ENCODE data around the gene ZFP36L1.

The ZFP36L1 gene

DNA sequence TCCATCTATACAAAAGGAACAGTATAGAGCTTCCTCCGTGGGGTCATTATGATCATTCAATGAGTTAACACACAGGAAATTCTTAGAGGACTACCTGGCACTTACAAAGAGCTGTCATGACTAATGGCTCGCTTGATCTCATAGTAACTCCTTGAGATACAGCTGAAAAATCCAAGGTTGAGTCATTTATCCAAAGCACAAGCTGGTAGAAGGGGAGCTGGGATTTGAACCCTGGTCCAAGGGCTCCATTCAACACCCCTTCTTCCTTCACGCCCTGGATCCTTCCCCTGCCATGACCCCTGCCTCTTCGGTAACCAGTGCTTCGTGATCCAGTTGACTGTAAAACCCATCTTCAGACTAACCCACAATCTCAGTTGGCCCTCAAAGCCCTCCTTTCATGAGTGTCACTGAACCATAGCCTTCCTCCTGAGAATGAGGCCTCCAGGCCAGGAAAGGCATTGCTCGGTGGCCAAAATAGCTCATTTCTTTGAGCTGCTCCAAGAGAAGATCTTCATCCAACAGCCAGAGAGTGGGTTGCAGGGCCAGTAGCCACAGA, 7.8 kb downstream of the ZFP36L1 start:
- Histone ChIP-seq H3K9ac (ENCODE audit: low read length) (no peak overlapping the region), H3K9me2 (ENCODE audit: low read depth, low read length) (no peaks in the 10 kb centered on the region), H2AFZ (ENCODE audit: low read length) (no peak overlapping the region), H3K36me3 (ENCODE audit: insufficient read depth, low read length) (peaks cover 32% of the 10 kb centered on the region), H3K27ac (ENCODE audit: low read depth, low read length, poor library complexity, severe bottlenecking) (peak overlapping the region; percentile 52), H3F3A (ENCODE audit: insufficient read depth, low read length) (peaks cover 17% of the 10 kb centered on the region; the same call in 1 of the 2 replicates), H3K79me2 (ENCODE audit: insufficient read depth, low read length) (peaks cover under 1% of the 10 kb centered on the region; the same call in 1 of the 2 replicates), H3K27me3 (ENCODE audit: insufficient read depth, low read length) (no peaks in the 10 kb centered on the region), H3K4me2 (ENCODE audit: low read length) (no peak overlapping the region), H3K4me1 (ENCODE audit: insufficient read depth, low read length, severe bottlenecking) (peaks cover 48% of the 10 kb centered on the region), H3K4me3 (ENCODE audit: low read depth, low read length, poor library complexity, severe bottlenecking) (no peak overlapping the region), H3K9me3 (ENCODE audit: low read length) (no peaks in the 10 kb centered on the region), H4K20me1 (ENCODE audit: insufficient read depth, low read length) (no peaks in the 10 kb centered on the region)
- TF ChIP-seq EZH2 (IDR thresholded peaks at IDR 0.05; ENCODE audit: borderline replicate concordance, low read length) = no peak
- TF ChIP-seq, protein P1, sequence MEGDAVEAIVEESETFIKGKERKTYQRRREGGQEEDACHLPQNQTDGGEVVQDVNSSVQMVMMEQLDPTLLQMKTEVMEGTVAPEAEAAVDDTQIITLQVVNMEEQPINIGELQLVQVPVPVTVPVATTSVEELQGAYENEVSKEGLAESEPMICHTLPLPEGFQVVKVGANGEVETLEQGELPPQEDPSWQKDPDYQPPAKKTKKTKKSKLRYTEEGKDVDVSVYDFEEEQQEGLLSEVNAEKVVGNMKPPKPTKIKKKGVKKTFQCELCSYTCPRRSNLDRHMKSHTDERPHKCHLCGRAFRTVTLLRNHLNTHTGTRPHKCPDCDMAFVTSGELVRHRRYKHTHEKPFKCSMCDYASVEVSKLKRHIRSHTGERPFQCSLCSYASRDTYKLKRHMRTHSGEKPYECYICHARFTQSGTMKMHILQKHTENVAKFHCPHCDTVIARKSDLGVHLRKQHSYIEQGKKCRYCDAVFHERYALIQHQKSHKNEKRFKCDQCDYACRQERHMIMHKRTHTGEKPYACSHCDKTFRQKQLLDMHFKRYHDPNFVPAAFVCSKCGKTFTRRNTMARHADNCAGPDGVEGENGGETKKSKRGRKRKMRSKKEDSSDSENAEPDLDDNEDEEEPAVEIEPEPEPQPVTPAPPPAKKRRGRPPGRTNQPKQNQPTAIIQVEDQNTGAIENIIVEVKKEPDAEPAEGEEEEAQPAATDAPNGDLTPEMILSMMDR (IDR thresholded peaks at IDR 0.05; ENCODE audit: low read length) = no peak

DNA sequence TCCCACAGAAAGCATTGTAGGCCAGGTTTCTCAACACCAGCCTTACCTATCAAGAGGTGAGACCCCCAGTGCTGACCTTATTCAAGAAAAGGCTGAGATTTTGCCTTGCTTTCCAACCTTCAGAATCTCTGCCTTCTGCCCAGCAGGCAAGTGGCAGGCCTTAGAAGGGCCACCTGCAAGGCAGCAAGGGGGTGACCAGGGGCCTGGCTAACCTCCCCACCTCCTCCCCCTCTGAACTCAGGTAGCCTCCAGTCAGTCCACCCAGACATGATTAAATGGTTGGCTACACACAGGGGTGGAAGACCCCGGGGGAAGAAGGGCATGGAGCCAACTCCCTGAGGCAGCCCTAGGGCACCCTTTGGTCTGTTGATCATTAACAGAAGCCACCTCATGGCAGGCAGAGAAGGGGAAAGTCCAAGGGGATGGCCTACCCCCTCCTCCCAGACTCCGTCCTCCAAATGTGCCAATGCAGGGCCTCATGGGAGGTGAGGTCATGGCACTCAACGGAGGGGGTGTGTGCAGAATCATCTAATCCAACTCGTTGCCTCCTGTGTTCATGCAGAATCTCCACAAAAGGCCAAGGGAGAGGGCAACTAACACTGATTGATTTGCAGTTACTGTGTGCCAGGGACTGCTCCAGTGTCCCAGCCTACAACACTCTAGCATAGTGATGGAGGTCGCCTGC, 8.5 kb downstream of the ZFP36L1 start:
- Histone ChIP-seq H3K9ac (ENCODE audit: low read length) (no peak overlapping the region), H4K20me1 (ENCODE audit: insufficient read depth, low read length) (no peaks in the 10 kb centered on the region), H3K9me3 (ENCODE audit: low read length) (no peaks in the 10 kb centered on the region), H3K27ac (ENCODE audit: low read depth, low read length, poor library complexity, severe bottlenecking) (no peak overlapping the region), H3K4me3 (ENCODE audit: low read depth, low read length, poor library complexity, severe bottlenecking) (no peak overlapping the region), H3F3A (ENCODE audit: insufficient read depth, low read length) (peaks cover 17% of the 10 kb centered on the region; the same call in 1 of the 2 replicates), H3K4me2 (ENCODE audit: low read length) (no peak overlapping the region), H3K9me2 (ENCODE audit: low read depth, low read length) (no peaks in the 10 kb centered on the region), H3K36me3 (ENCODE audit: insufficient read depth, low read length) (peaks cover 25% of the 10 kb centered on the region), H3K79me2 (ENCODE audit: insufficient read depth, low read length) (no peaks in the 10 kb centered on the region), H2AFZ (ENCODE audit: low read length) (no peak overlapping the region), H3K27me3 (ENCODE audit: insufficient read depth, low read length) (no peaks in the 10 kb centered on the region), H3K4me1 (ENCODE audit: insufficient read depth, low read length, severe bottlenecking) (peaks cover 45% of the 10 kb centered on the region)
- TF ChIP-seq, protein P1 (IDR thresholded peaks at IDR 0.05; ENCODE audit: low read length) = no peak
- TF ChIP-seq EZH2 (IDR thresholded peaks at IDR 0.05; ENCODE audit: borderline replicate concordance, low read length) = no peak

DNA sequence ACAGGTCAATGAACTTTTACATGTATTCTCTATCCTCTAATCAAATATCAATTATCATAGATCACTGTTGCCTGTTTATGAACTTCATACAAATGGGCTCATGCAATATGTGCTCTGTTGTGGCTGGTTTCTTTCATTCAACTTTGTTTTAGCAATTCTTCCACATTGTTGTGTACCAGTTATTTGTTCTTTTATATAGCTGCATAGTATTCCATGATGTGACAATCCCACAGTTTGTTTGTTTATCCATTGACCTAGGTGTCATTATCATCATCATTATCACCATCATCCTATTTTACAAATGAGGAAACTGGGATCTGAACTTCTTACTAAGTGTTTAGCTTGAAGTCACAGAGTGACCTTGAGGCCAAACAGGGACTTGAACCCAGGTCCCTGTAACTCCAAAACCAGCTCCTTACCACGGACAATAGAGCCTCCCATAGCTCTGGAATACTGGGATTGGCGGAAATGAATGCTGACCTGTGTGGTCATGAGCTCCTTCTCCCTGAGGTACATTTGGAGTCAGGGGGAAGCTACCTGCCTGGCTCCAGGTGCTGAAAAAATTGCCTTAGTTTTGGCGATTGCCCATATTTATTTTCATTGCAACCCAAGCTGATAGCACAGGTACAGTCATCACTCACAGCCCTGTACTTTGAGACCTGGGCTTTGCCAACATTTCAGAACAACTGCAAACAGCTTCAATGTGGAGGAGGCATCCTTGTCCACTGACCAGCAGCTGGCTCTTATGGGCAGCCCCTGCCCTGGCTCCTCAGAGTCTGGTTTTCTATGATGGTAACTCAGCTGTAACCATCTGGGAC, 9.2 kb downstream of the ZFP36L1 start:
- Histone ChIP-seq H3K9me3 (ENCODE audit: low read length) (no peaks in the 10 kb centered on the region), H3K4me1 (ENCODE audit: insufficient read depth, low read length, severe bottlenecking) (peaks cover 38% of the 10 kb centered on the region), H3K9me2 (ENCODE audit: low read depth, low read length) (no peaks in the 10 kb centered on the region), H3K36me3 (ENCODE audit: insufficient read depth, low read length) (peaks cover 20% of the 10 kb centered on the region), H3K27ac (ENCODE audit: low read depth, low read length, poor library complexity, severe bottlenecking) (no peak overlapping the region), H2AFZ (ENCODE audit: low read length) (no peak overlapping the region), H3K4me3 (ENCODE audit: low read depth, low read length, poor library complexity, severe bottlenecking) (no peak overlapping the region), H3K9ac (ENCODE audit: low read length) (no peak overlapping the region), H3K4me2 (ENCODE audit: low read length) (no peak overlapping the region), H4K20me1 (ENCODE audit: insufficient read depth, low read length) (no peaks in the 10 kb centered on the region), H3F3A (ENCODE audit: insufficient read depth, low read length) (peaks cover 17% of the 10 kb centered on the region; the same call in 1 of the 2 replicates), H3K27me3 (ENCODE audit: insufficient read depth, low read length) (no peaks in the 10 kb centered on the region), H3K79me2 (ENCODE audit: insufficient read depth, low read length) (no peaks in the 10 kb centered on the region)
- TF ChIP-seq, protein P1 (IDR thresholded peaks at IDR 0.05; ENCODE audit: low read length) = no peak
- no peak for TF ChIP-seq EZH2 (IDR thresholded peaks at IDR 0.05; ENCODE audit: borderline replicate concordance, low read length)

All from OCI-LY1 (cell line).